ENCODE measurements around the gene SPOCK1. TPM values are rescaled to one million over a fixed set of nuclear protein-coding genes. Genes with fewer than 3 reads are reported as not detected.

The SPOCK1 gene
- total and polyA plus RNA-seq, 2 experiments from 2014 or later, result 8.2 to 10.5 TPM

GRCh38 chr5:137398751-137399150, 100.4 kb downstream of the SPOCK1 start:
- Histone ChIP-seq H3K27ac (ENCODE audit: low read depth) (no peak overlapping the region), H3K4me3 (no peak overlapping the region), H4K20me1 (replicated peaks; ENCODE audit: insufficient read depth) (no peaks in the 10 kb centered on the region), H3K27me3 (ENCODE audit: insufficient read depth) (no peaks in the 10 kb centered on the region), H3K4me1 (ENCODE audit: insufficient read depth) (no peaks in the 10 kb centered on the region), H3K36me3 (ENCODE audit: insufficient read depth) (no peaks in the 10 kb centered on the region), H2AFZ (no peak overlapping the region), H3F3A (replicated peaks; ENCODE audit: low read depth) (no peaks in the 10 kb centered on the region), H3K9me2 (ENCODE audit: insufficient read depth) (no peaks in the 10 kb centered on the region), H3K79me2 (replicated peaks; ENCODE audit: insufficient read depth) (no peaks in the 10 kb centered on the region), H3K4me2 (no peak overlapping the region)
- H3K36me3 Mint-ChIP-seq (ENCODE audit: low read depth), result no peaks in the 10 kb centered on the region
- H3K4me1 Mint-ChIP-seq, result no peaks in the 10 kb centered on the region
- no peak for DNase-seq (ENCODE audit: low spot score)
- H3K4me3 Mint-ChIP-seq, result no peak overlapping the region
- no peak for TF ChIP-seq ZNF462 (CRISPR knock-in tag; IDR thresholded peaks at IDR 0.05)
- no peaks in the 10 kb centered on the region for H3K9me3 Mint-ChIP-seq
- no peak for ATAC-seq
- no peak overlapping the region for H3K27ac Mint-ChIP-seq
- peaks cover 3% of the 10 kb centered on the region for H3K27me3 Mint-ChIP-seq (ENCODE audit: insufficient read depth, low read depth, poor library complexity)

DNA sequence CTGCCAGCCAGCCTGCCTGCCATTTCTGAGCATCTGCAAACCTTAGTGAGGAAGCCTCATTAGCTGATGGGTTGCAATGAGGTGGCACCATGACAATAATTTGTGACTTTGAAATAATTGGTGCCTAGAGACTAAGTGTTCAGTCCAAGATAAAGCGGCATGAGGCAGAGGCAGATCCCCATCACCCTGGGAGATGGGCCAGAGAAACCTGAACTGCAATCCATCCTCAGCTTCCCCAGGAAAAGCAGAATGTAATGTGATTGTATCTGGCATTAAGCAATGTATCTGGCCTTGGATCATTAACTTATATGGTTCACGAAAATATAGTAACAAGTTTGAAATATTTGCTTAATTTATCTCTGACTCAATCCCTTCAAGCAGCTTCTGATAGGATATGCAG, 101.0 kb downstream of the SPOCK1 start:
- Histone ChIP-seq H3K9me2 (ENCODE audit: insufficient read depth) (no peaks in the 10 kb centered on the region), H4K20me1 (replicated peaks; ENCODE audit: insufficient read depth) (no peaks in the 10 kb centered on the region), H2AFZ (no peak overlapping the region), H3F3A (replicated peaks; ENCODE audit: low read depth) (no peaks in the 10 kb centered on the region), H3K4me1 (ENCODE audit: insufficient read depth) (no peaks in the 10 kb centered on the region), H3K36me3 (ENCODE audit: insufficient read depth) (no peaks in the 10 kb centered on the region), H3K79me2 (replicated peaks; ENCODE audit: insufficient read depth) (no peaks in the 10 kb centered on the region), H3K27ac (ENCODE audit: low read depth) (no peak overlapping the region), H3K4me2 (no peak overlapping the region), H3K27me3 (ENCODE audit: insufficient read depth) (no peaks in the 10 kb centered on the region), H3K4me3 (no peak overlapping the region)
- Mint-ChIP-seq H3K27ac (no peak overlapping the region), H3K9me3 (no peaks in the 10 kb centered on the region), H3K4me1 (no peaks in the 10 kb centered on the region), H3K4me3 (no peak overlapping the region), H3K36me3 (ENCODE audit: low read depth) (no peaks in the 10 kb centered on the region), H3K27me3 (ENCODE audit: insufficient read depth, low read depth, poor library complexity) (peaks cover 3% of the 10 kb centered on the region)
- ATAC-seq (no peak), DNase-seq (ENCODE audit: low spot score) (no peak)
- TF ChIP-seq EZH2 (IDR thresholded peaks at IDR 0.05; ENCODE audit: low read depth, unreplicated experiment) (no peak), ETS1 (IDR thresholded peaks at IDR 0.05) (no peak), ZNF331 (CRISPR knock-in tag; IDR thresholded peaks at IDR 0.05; ENCODE audit: low read depth) (no peak), CREB1 (CRISPR knock-in tag; IDR thresholded peaks at IDR 0.05; ENCODE audit: low read depth) (no peak)
- TF ChIP-seq, protein P1, sequence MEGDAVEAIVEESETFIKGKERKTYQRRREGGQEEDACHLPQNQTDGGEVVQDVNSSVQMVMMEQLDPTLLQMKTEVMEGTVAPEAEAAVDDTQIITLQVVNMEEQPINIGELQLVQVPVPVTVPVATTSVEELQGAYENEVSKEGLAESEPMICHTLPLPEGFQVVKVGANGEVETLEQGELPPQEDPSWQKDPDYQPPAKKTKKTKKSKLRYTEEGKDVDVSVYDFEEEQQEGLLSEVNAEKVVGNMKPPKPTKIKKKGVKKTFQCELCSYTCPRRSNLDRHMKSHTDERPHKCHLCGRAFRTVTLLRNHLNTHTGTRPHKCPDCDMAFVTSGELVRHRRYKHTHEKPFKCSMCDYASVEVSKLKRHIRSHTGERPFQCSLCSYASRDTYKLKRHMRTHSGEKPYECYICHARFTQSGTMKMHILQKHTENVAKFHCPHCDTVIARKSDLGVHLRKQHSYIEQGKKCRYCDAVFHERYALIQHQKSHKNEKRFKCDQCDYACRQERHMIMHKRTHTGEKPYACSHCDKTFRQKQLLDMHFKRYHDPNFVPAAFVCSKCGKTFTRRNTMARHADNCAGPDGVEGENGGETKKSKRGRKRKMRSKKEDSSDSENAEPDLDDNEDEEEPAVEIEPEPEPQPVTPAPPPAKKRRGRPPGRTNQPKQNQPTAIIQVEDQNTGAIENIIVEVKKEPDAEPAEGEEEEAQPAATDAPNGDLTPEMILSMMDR (conservative IDR thresholded peaks at IDR 0.05; ENCODE audit: low read depth in 2 of 2), result no peak

Data from GM23338 (cell line).